Measurements from ENCODE around the gene ZCCHC7.
A peak's percentile ranks its signal among the peaks of the same experiment; 100 is the strongest.

ZCCHC7 gene

DNA sequence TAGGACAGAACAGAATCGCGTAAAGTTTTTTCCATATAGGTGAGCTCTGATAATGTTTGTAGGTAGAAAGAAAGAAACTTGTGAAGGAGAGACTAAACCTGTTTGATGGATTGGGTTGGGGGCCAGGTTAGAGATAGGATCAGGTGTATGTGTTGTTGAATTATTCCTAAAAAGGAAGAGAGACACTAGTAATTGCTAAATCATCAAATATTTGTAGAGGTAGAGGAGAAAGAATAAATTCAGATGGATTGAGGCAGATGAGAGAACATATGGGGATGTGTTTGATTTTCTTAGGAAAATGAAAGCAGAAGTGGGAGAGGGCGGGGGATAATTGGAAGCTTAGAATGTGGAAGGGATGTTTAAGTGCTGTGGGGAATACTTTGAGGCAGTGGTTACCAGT lies 7.7 kb downstream of the ZCCHC7 start:
- DNase-seq (ENCODE audit: extremely low read depth, insufficient read length), result no peak
- H3K36me3 ChIP-seq (ENCODE audit: control insufficient read depth, insufficient read depth, low read length), result peaks cover 6% of the 10 kb centered on the region; the same call in 1 of the 2 replicates
- H3K4me3 ChIP-seq (replicated peaks; ENCODE audit: low read depth, low read length), result no peak overlapping the region
- TF ChIP-seq, protein P1, sequence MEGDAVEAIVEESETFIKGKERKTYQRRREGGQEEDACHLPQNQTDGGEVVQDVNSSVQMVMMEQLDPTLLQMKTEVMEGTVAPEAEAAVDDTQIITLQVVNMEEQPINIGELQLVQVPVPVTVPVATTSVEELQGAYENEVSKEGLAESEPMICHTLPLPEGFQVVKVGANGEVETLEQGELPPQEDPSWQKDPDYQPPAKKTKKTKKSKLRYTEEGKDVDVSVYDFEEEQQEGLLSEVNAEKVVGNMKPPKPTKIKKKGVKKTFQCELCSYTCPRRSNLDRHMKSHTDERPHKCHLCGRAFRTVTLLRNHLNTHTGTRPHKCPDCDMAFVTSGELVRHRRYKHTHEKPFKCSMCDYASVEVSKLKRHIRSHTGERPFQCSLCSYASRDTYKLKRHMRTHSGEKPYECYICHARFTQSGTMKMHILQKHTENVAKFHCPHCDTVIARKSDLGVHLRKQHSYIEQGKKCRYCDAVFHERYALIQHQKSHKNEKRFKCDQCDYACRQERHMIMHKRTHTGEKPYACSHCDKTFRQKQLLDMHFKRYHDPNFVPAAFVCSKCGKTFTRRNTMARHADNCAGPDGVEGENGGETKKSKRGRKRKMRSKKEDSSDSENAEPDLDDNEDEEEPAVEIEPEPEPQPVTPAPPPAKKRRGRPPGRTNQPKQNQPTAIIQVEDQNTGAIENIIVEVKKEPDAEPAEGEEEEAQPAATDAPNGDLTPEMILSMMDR (IDR thresholded peaks at IDR 0.05; ENCODE audit: insufficient read depth, low read length, poor library complexity, severe bottlenecking), result no peak
- no peaks in the 10 kb centered on the region for H3K27me3 ChIP-seq (replicated peaks; ENCODE audit: control insufficient read depth, insufficient read depth, low read length)

DNA sequence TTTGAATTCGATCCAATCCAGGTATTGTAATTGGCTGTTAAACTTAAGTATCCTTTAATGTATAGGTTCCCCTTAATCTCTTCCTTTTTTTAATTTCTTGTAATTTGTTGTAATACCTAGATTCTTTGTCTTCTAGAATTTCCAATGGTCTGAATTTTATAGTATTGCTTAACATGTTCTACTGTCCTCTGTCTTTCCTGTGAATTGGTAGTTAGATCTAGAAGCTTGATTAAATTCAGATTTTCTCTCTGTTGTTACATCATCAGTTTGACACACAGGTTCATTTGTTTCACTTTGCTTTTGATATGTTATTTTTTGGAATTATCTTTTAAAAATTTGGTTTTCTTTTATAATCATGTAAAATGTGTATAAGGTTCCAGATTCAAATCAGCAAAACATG lies 13.8 kb downstream of the ZCCHC7 start:
- TF ChIP-seq, protein P1 (IDR thresholded peaks at IDR 0.05; ENCODE audit: insufficient read depth, low read length, poor library complexity, severe bottlenecking), result no peak
- Histone ChIP-seq H3K36me3 (ENCODE audit: control insufficient read depth, insufficient read depth, low read length) (peaks cover 4% of the 10 kb centered on the region), H3K4me3 (replicated peaks; ENCODE audit: low read depth, low read length) (no peak overlapping the region), H3K27me3 (replicated peaks; ENCODE audit: control insufficient read depth, insufficient read depth, low read length) (no peaks in the 10 kb centered on the region)
- DNase-seq (ENCODE audit: extremely low read depth, insufficient read length), result no peak

DNA sequence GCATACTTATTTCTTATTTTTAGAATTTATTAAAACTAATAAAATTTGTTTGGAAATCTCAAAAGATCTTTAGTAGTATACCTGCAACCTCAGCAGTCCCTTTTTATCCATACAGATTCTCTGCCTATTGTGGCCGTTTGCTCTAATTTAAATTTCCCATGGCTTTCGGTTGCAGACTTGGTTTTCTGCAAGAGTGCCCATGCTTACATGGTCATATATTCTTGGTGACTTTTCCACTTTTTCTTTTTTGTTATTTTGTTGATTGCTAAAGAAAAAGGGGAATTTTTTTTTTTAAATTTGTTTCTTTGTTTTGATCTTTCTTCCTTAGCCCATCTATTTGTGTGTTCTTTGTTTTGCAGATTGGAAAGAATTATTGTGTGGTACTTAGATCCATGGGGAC lies 20.6 kb downstream of the ZCCHC7 start:
- TF ChIP-seq, protein P1 (IDR thresholded peaks at IDR 0.05; ENCODE audit: insufficient read depth, low read length, poor library complexity, severe bottlenecking), result no peak
- no peaks in the 10 kb centered on the region for H3K27me3 ChIP-seq (replicated peaks; ENCODE audit: control insufficient read depth, insufficient read depth, low read length)
- no peak overlapping the region for H3K4me3 ChIP-seq (replicated peaks; ENCODE audit: low read depth, low read length)
- no peak for DNase-seq (ENCODE audit: extremely low read depth, insufficient read length)
- H3K36me3 ChIP-seq (ENCODE audit: control insufficient read depth, insufficient read depth, low read length), result peaks cover 2% of the 10 kb centered on the region

DNA sequence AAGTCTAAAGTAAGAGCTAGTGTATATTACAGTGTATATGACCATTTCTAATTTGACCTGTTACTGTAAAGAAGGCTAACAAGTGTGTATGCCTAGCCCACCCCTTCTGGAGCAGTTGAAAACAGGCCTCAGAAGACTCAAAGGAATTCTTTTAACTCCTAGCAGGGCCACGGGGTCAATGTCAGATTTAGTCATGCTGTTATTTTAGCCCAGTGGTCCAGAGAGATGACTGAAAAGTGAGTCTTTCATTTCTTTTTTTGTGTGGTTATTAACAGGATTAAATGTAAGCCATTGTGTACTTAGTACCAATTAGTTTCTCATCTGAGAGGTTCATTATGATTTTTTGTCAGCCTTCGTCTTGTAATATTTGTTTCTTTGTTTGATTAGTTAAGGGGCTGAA lies 24.4 kb downstream of the ZCCHC7 start:
- DNase-seq (ENCODE audit: extremely low read depth, insufficient read length), result peak; percentile 66
- Histone ChIP-seq H3K27me3 (replicated peaks; ENCODE audit: control insufficient read depth, insufficient read depth, low read length) (no peaks in the 10 kb centered on the region), H3K4me3 (replicated peaks; ENCODE audit: low read depth, low read length) (peak overlapping the region; percentile 2; the same call in 1 of the 2 replicates), H3K36me3 (ENCODE audit: control insufficient read depth, insufficient read depth, low read length) (no peaks in the 10 kb centered on the region; the same call in 1 of the 2 replicates)
- TF ChIP-seq, protein P1 (IDR thresholded peaks at IDR 0.05; ENCODE audit: insufficient read depth, low read length, poor library complexity, severe bottlenecking), result no peak

DNA sequence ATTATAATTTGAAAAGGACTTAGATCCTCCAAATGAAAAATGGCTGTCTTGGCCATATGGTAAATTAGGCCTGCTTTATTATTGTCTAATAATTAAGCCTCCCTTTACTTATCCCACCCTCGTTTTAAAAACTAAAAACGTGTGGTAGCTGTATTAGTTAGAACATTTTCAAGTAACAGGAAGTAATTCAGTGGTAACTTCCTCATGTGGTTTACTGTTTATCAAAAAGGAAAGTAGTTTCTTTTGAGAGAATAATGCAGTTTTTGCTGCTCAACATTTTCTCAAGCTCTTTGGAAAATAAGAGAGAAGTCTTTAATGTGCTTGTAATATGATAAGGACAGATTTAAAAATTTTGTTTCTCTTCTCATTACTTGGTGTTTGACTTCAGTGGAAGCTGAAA lies 26.0 kb downstream of the ZCCHC7 start:
- DNase-seq (ENCODE audit: extremely low read depth, insufficient read length), result no peak

More for the DNA sequence above, 26.0 kb downstream of the ZCCHC7 start:
- H3K36me3 ChIP-seq (ENCODE audit: control insufficient read depth, insufficient read depth, low read length), result no peaks in the 10 kb centered on the region; the same call in 1 of the 2 replicates
- peak overlapping the region; percentile 25; the same call in 1 of the 2 replicates for H3K4me3 ChIP-seq (replicated peaks; ENCODE audit: low read depth, low read length)
- no peaks in the 10 kb centered on the region for H3K27me3 ChIP-seq (replicated peaks; ENCODE audit: control insufficient read depth, insufficient read depth, low read length)
- TF ChIP-seq, protein P1 (IDR thresholded peaks at IDR 0.05; ENCODE audit: insufficient read depth, low read length, poor library complexity, severe bottlenecking), result no peak
